ENCODE results near the gene LRP2BP. TPM values are rescaled to one million over a fixed set of nuclear protein-coding genes. Genes with fewer than 3 reads are reported as not detected.

Gene LRP2BP
- total and polyA plus RNA-seq, 2 of the 13 experiments (the other 11 are each of a cell fraction or from before 2014, with no cell fraction given): 0.22 to 0.29 TPM

GRCh38 chr4:185395956-185396723, 416 bp upstream of the LRP2BP start (continued):
- TF ChIP-seq ZNF318 (CRISPR knock-in tag; IDR thresholded peaks at IDR 0.05): peak; percentile 85
- peak; percentile 80 for TF ChIP-seq ZNF138 (CRISPR knock-in tag; IDR thresholded peaks at IDR 0.05; ENCODE audit: low read depth)
- peak; percentile 85 for TF ChIP-seq THAP9 (CRISPR knock-in tag; IDR thresholded peaks at IDR 0.05; ENCODE audit: borderline replicate concordance)
- no peak for TF ChIP-seq ZNF496 (CRISPR knock-in tag; IDR thresholded peaks at IDR 0.05; ENCODE audit: insufficient replicate concordance)
- peak; percentile 5; the same call in 1 of the 2 replicates for TF ChIP-seq GABPA (IDR thresholded peaks at IDR 0.05; ENCODE audit: low read depth, low read length)
- TF ChIP-seq GABPA (CRISPR knock-in tag; IDR thresholded peaks at IDR 0.05; ENCODE audit: low read depth): no peak; the same call in none of the 2 replicates
- peak; percentile 56 for TF ChIP-seq PTBP1 (IDR thresholded peaks at IDR 0.05; ENCODE audit: low read depth, low read length, poor library complexity, severe bottlenecking)
- TF ChIP-seq ZNF619 (CRISPR knock-in tag; IDR thresholded peaks at IDR 0.05): peak; percentile 59; the same call in 1 of the 2 replicates
- peak; percentile 99 for TF ChIP-seq MNT (IDR thresholded peaks at IDR 0.05)
- peak; percentile 86; the same call in 1 of the 2 replicates for TF ChIP-seq ZNF33B (CRISPR knock-in tag; IDR thresholded peaks at IDR 0.05)
- TF ChIP-seq ATF7-NPFF (CRISPR knock-in tag; IDR thresholded peaks at IDR 0.05; ENCODE audit: low read depth): peak; percentile 99
- peak; percentile 95; the same call in 1 of the 2 replicates for TF ChIP-seq ZNF569 (CRISPR knock-in tag; IDR thresholded peaks at IDR 0.05; ENCODE audit: borderline replicate concordance)
- TF ChIP-seq GATAD1 (CRISPR knock-in tag; IDR thresholded peaks at IDR 0.05): peak; percentile 61
- peak; percentile 97 for TF ChIP-seq ERF (CRISPR knock-in tag; IDR thresholded peaks at IDR 0.05)

Measured in HepG2 (cell line).